Fibroblast of the aortic adventitia (primary cell): ENCODE measurements around the gene VARS2. TPM values are rescaled to one million over a fixed set of nuclear protein-coding genes. Genes with fewer than 3 reads are reported as not detected.
A peak's percentile ranks its signal among the peaks of the same experiment; 100 is the strongest.
"Not testable (repeated sequence)": the region's sequence is repeated elsewhere in the genome, so short reads cannot be mapped to it uniquely, and the experiment has no call there.

ENCODE experiments used
- DNase-seq: peaks from one replicate; pipeline ENCODE4 v3.0.0-alpha.2; 2010; ENCODE audit warnings: low read depth
- H3K4me3 ChIP-seq: 2 replicates; pipeline ENCODE4 v1.5.1; 2011; ENCODE audit warnings: low read depth, mild to moderate bottlenecking, control low read depth, low read length, moderate library complexity
- total RNA-seq: library from RNA; depleted of rRNA; stranded (reverse); fragments of >200 nt; gene quantifications from 2 replicates; pipeline ENCODE4 v1.2.3, GENCODE V29; 2012; ENCODE audit warnings: low replicate concordance
- TF ChIP-seq, protein P1 (sequence below): IDR thresholded peaks from 2 replicates; pipeline ENCODE4 v1.5.1; 2011; ENCODE audit warnings: mild to moderate bottlenecking, low read length, control low read depth, inconsistent platforms; ENCODE audit not compliant: insufficient read depth

VARS2 gene
- total RNA-seq, 1 donor: 15.6 TPM

DNA sequence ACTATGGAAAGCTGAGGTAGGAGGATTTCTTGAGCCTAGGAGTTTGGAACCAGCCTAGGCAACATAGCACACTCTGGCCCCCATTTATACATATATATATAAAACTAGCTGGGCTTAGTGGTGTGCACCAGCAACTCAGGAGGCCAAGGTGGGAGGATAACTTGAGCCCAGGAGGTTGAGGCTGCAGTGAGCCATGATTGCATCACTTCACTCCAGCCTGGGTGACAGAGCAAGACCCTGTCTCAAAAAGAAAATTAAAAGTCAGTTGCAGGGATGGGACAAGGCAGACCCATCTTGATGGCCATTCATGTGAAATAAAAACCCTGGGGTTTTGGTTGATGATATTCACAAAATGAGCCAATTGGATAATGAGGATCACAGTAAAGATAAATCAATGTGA, 12.6 kb upstream of the VARS2 start:
- no peak overlapping the region for H3K4me3 ChIP-seq
- TF ChIP-seq, protein P1, sequence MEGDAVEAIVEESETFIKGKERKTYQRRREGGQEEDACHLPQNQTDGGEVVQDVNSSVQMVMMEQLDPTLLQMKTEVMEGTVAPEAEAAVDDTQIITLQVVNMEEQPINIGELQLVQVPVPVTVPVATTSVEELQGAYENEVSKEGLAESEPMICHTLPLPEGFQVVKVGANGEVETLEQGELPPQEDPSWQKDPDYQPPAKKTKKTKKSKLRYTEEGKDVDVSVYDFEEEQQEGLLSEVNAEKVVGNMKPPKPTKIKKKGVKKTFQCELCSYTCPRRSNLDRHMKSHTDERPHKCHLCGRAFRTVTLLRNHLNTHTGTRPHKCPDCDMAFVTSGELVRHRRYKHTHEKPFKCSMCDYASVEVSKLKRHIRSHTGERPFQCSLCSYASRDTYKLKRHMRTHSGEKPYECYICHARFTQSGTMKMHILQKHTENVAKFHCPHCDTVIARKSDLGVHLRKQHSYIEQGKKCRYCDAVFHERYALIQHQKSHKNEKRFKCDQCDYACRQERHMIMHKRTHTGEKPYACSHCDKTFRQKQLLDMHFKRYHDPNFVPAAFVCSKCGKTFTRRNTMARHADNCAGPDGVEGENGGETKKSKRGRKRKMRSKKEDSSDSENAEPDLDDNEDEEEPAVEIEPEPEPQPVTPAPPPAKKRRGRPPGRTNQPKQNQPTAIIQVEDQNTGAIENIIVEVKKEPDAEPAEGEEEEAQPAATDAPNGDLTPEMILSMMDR: no peak
- no peak for DNase-seq

DNA sequence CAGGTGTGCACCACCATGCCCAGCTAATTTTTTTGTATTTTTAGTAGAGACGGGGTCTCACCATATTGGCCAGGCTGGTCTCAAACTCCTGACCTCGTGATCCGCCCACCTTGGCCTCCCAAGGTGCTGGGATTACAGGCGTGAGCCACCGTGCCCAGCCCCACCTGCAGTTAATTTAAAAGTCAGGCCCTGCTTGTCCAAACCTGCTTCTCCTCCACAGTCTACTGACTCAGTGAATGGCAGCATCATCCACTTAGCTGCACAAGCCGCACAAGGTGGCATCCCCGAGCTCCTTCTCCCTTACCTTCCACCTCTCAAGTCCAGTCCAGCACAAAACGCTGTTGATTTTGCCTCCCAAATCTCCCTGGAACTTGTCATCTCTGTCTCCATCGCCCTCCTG, 11.8 kb upstream of the VARS2 start:
- not testable (repeated sequence) for DNase-seq

DNA sequence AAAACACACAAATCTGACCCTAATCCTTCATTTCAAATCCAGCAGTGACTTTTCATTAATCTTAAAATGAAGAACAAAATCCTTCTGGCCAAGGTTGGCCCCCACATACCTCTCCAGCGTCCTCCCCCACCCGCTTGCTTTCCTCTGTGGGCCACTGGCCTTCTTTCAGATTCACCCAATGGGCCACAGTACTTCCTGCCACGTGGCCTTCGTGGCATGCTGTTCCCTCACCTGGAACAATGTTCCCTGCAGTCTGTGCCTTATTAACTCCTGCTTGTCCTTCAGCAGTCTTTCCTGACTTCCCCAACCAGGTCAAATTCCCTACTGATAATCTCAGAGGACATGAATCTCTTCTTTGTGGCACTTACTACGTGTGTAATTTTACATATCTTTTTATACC, 11.3 kb upstream of the VARS2 start:
- no peak for DNase-seq
- TF ChIP-seq, protein P1: no peak
- H3K4me3 ChIP-seq: no peak overlapping the region

More for the DNA sequence above, 11.8 kb upstream of the VARS2 start:
- not testable (repeated sequence) for H3K4me3 ChIP-seq

DNA sequence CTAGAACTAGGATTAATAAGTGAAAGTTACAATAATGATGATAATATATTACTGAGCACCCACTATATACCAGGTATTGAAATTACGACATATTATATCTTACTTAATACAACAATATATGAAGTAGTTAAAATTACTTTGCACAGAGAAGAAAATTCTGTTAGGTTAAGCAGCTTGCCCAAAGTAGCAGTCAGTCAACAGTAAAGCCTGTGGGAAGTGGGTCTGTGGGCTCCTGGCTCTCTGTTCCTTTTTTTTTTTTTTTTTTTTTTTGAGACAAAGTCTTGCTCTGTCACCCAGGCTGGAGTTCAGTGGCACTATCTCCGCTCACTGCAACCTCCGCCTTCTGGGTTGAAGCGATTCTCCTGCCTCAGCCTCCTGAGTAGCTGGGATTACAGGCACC, 10.8 kb upstream of the VARS2 start:
- TF ChIP-seq, protein P1: no peak
- no peak for DNase-seq
- H3K4me3 ChIP-seq: no peak overlapping the region

DNA sequence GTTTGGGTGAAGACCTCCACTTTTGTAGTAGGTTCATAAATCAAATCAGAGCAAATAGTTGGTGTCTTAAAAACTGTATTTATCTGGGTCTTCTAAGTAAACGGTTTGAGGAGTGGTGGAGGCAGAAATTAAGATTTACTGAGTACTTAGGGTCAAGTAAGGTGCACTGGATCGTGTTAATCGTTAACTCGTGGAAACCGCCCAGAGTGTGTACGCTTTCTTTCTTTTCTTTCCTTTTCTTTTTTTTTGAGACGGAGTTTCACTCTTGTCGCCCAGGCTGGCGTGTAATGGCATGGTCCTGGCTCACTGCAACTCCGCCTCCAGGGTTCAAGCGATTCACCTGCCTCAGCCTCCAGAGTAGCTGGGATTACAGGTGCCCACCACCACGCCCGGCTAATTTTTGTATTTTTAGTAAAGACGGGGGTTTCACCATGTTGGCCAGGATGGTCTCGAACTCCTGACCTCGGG, 6.7 kb upstream of the VARS2 start:
- DNase-seq: not testable (repeated sequence)
- peak overlapping the region; percentile 61 for H3K4me3 ChIP-seq

DNA sequence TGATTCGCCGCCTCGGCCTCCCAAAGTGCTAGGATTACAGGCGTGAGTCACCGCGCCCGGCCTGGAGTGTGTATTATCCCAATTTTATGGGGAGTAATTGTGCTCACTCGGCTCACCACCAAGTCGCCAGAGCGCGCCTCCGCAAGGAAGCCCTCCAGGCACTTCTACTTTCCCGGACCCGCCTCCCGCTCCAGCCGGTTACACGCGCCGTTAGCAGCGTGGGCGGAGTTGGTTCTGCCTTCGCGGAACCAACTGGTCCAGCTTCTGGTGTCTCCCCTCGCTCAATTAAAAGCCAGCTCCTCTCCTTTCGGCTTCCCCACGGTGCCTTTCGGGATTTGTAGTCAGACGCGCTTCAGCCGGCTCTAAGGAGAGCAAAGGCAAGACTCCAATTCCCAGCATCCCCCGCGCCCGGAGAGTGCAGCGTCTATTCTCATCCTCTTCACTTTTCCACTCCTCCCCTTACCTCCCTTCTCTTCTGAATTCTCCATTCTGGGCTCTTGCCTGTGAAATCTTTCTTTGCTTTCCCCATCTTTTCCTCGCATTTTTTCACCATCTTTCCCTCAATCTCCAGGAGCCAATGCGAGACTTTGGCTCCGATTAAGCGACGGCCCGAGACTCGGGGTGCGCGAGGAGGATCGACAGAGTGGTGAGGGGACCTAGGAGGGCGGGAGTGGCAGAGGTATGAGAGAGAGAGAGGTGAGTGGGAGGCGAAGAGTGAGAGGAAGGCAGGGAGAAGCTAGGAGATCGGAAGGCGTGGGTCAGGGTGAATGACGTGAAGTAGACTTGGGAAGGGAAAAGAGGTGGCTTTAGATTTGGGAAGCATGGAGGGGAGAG, 6.1 kb upstream of the VARS2 start, which contains the start of gene GTF2H4:
Gene GTF2H4, plus strand, starts transcription at position 450 of the 834 bp plus-strand sequence.
- DNase-seq: peak; percentile 99
- TF ChIP-seq, protein P1: no peak
- H3K4me3 ChIP-seq: peak within 1 kb of the TSS; percentile 88

DNA sequence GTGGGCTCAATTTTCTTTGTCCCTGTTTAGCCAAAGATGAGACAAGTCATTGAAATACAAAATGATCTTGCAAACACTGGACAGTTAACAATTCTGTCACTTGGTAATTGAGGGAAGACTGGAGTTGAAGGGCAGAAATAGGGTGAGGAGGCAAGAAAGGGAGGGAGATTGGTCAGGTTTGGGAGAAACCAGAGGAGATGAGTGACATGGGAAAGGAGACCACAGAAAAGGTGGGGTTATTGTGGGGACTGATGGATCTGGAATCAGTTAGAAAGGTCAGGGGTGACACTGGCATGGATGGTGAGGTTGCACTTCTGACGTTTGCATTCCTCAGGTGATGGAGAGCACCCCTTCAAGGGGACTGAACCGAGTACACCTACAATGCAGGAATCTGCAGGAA, 5.3 kb upstream of the VARS2 start:
- TF ChIP-seq, protein P1: no peak
- H3K4me3 ChIP-seq: peak overlapping the region; percentile 88
- no peak for DNase-seq

DNA sequence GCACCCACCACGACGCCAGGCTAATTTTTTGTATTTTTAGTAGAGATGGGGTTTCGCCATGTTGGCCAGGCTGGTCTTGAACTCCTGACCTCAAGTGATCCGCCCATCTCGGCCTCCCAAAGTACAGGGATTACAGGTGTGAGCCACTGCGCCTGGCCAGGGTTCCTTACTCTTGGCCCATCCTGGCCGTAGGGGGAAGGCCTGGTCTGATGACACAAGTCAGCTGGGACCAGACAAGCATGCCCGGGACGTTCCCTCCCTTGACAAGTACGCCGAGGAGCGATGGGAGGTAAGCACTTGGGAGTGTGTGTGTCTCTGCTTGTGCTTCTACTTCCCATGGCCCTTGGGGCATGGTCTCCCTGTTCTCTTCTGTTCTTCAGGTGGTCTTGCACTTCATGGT, 3.6 kb upstream of the VARS2 start:
- not testable (repeated sequence) for DNase-seq, H3K4me3 ChIP-seq
